HG02588 (cell line): Measurements from ENCODE around the gene ABCA9.
"Not testable (repeated sequence)": the region's sequence is repeated elsewhere in the genome, so short reads cannot be mapped to it uniquely, and the experiment has no call there.

Source experiments
- ATAC-seq: cut with Tn5 transposase; IDR thresholded peaks from one replicate; pipeline ENCODE4 v1.9.1; 2021; ENCODE audit warnings: mild to moderate bottlenecking, moderate library complexity; ENCODE audit not compliant: unreplicated experiment

Gene ABCA9, protein sequence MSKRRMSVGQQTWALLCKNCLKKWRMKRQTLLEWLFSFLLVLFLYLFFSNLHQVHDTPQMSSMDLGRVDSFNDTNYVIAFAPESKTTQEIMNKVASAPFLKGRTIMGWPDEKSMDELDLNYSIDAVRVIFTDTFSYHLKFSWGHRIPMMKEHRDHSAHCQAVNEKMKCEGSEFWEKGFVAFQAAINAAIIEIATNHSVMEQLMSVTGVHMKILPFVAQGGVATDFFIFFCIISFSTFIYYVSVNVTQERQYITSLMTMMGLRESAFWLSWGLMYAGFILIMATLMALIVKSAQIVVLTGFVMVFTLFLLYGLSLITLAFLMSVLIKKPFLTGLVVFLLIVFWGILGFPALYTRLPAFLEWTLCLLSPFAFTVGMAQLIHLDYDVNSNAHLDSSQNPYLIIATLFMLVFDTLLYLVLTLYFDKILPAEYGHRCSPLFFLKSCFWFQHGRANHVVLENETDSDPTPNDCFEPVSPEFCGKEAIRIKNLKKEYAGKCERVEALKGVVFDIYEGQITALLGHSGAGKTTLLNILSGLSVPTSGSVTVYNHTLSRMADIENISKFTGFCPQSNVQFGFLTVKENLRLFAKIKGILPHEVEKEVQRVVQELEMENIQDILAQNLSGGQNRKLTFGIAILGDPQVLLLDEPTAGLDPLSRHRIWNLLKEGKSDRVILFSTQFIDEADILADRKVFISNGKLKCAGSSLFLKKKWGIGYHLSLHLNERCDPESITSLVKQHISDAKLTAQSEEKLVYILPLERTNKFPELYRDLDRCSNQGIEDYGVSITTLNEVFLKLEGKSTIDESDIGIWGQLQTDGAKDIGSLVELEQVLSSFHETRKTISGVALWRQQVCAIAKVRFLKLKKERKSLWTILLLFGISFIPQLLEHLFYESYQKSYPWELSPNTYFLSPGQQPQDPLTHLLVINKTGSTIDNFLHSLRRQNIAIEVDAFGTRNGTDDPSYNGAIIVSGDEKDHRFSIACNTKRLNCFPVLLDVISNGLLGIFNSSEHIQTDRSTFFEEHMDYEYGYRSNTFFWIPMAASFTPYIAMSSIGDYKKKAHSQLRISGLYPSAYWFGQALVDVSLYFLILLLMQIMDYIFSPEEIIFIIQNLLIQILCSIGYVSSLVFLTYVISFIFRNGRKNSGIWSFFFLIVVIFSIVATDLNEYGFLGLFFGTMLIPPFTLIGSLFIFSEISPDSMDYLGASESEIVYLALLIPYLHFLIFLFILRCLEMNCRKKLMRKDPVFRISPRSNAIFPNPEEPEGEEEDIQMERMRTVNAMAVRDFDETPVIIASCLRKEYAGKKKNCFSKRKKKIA (N-terminal part only)

DNA sequence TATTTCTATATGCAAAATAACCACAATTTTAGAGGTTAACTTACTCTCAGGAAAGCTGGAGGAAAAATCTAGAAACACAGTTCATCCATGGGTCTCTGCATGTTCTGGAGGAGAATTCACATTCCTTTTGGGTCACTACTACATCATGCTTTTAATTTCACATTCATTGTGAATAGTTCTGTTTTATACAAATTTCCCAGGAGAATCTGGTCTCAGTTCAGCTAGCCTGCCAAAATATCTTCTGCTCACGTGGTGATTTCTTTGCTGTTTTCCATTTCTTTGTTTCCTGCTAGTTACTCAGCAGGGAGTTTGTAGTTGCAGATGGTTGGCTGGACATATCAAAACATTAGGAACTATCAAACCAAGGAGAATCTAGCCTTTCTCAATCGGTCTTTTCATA, at the start of gene ABCA9:
TSS of gene ABCA9 (minus strand) at position 106 of the 400 bp plus-strand sequence. CDS start 9,801 bp downstream, outside the sequence.
- no peak for ATAC-seq

DNA sequence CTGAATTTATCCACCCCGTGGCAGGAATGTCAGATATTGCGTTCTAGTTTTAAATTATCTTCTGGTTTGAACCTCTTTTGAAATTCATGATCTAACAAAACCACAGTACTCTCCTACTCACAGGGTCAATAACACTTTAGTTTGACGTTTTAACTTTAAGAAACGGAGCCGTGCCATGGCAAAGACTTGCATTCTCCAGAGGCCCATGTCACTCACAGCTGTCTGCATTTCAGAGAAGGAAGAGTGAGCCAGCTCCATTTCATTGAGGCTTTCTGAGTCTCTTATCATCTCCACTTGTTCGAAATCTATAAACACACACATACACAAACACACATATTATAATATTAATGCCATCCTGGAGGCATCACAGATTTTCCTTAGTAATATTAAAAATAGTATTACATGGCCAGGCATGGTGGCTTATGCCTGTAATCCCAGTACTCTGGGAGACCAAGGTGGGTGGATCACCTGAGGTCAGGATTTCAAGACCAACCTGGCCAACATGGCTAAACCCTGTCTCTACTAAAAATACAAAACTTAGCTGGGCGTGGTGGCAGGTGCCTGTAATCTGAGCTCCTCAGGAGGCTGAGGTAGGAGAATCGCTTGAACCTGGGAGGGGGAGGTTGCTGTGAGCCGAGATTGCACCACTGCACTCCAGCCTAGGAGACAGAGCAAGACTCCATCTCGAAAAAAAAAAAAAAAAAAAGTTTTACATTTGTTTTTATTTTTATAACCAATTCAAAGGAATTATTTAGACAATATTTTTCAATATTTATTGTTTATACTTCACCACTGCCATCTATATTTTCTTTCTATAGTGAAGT, 45.4 kb upstream of the ABCA9 start:
- no peak for ATAC-seq

DNA sequence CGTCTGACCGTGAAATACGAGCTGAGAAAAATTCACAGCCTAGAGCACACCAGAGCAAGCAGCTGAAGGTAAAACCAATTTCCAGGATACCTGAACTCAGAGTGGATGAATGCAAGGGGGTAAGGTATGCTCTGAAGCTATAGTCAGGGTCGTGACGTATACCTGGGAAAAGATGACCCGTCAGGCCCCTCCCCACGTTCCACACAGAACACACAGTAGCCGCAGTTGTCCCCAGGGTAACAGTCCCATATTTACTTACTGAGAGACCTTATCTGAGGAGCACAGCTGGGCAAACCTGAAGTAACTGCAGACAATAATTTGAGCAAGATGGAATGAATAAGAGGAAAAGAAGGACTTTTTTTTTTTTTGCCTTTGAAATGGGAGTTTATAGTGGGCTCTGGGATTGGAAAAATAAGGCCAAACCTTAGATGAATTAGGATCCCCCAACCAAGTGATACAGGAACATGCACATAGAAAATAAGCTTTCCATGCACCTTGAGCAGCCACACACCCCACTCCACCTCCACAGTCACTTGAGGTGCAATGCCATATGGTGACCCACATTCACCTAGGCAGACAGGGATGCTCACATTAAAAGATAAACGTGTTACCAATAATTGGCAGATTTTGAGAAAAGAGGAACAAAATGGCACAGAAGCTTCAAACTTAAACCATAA, 43.0 kb upstream of the ABCA9 start:
- no peak for ATAC-seq

DNA sequence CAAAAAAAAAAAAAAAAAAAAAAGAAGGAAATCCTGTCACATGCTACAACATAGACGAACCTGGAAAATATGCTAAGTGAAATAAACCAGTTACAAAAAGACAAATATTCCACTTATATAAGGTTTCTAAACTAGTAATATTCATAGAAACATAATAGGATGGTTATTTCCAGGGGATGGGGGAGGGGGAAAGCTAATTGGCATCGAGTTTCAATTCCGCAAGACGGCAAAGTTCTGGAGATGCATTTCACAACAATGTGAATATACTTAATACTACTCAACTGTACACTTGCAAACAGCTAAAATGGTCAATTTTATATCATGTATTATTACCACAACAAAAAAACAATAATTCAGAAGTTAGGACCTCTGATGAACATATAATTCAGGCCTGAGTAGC, 37.9 kb upstream of the ABCA9 start:
- ATAC-seq, result no peak

DNA sequence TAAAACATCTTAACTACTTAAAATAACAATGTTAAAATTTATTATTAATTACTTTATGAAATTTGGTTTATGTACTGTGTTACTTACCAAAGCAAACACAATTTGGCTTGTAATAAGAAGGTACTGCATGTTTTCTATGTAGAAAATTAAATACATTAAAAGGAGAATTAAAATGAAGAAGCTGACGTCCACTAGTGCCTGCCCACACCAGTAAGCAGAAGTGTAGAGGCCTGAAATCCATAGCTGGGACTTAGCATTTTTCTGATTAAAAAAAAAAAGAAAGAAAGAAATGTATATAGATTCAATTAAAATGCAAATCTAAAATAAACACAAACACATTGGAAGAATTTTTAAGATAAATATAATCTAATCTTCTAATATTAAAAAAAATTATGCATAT, 35.8 kb upstream of the ABCA9 start:
- ATAC-seq, result no peak

DNA sequence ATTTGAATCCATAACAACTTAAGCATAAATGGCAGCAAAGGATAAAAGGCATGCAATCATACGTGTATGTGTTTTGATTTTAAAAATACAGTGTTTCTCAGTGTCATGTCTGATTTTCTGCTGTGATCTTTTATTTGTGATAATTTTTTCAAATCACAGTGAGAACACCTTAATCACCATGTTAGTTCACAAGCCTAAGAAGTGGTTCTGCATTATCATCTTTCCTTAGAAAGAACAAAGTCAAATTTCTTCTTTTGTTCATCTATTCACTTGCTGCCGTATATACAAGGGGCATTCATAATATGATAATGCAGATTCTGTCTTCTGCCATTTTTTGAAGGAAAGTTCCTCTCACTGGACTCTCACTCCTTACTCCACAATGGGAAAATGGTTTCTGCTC, 33.3 kb upstream of the ABCA9 start:
- no peak for ATAC-seq

DNA sequence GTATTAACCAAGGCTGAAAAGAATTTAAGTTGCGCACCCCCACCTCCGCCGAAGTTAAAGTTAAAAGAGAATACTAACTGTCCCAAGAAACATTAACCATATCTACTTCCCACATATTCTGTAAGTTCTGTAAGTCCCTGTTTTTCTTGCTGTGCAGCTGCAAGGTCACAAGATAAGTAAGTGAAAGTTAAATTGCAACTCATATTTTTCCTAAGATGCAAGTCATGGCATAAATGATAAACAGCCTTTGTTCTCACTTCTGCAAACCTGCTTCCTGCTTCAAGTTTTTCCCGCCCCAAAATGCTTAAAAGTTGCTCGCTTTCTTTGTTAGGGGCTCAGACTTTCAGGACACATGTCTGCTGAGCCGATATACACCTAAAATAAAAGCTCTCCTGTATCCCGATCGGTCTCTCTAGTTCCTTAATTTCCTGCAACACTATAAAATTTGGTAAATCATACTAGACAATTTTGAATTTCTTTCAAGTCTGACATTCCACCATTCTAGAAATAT, 32.6 kb upstream of the ABCA9 start:
- no peak for ATAC-seq

DNA sequence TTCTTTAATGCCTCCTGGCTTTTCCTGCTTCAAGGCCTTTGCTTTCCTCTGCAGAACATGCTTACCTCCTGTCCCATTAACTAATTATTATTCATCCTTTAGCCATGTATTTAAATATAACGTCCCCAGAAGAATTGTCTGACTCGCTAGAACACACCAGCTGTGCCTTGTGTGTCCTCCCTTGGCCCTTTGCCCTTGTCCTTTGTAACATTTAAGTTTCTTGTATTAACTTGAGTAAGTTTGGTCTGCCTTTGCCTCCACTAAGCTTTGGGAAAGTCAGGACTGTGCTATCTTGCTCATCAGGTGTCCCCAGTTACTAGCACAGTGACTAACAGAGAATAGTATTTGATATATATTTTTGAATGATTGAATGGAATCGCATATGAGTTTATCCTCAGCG, 29.6 kb upstream of the ABCA9 start:
- no peak for ATAC-seq

DNA sequence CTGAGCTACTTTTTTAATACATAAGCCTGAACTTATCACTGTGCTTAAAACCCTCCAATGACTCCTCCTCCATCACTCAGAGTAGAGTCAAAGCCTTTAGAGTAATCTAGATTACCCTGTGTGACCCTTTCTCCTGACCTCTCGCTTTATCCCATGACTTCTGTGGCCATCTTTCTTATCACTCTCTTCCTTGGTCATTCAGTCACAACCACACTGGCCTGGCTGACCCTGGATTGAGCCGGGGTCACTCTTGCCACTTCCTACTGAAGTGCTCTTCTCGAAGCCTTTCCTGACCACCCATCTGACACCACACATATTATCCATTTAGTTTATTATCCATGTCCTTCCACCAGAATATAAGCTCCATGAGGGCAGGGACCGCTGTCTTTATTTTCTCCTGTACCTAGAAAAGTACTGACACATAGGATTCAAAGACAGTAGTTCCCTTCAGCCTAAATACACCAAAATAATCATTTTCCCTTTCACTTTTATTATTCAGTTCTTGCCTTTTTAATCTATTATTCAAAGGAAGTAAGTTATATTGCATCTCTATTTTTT, 28.0 kb upstream of the ABCA9 start:
- no peak for ATAC-seq

DNA sequence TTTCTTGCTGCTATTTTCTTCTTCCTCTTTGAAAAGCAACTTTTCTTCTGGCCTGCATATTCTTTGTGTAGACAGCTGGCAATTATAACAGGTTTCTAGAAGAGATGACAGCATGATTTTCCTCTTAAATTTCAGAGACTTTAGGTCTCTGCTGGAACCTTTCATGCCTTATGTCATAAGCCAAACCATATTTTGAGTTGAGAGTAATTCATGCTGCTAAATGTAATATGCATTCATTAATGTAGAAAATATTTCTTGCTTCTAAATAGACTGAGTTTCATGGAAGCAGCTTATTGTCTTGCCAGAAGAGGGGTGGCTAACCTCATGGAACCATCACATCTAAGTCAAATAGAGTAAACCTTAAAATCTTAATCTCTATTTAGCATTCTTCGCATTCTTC, 25.9 kb upstream of the ABCA9 start:
- no peak for ATAC-seq

DNA sequence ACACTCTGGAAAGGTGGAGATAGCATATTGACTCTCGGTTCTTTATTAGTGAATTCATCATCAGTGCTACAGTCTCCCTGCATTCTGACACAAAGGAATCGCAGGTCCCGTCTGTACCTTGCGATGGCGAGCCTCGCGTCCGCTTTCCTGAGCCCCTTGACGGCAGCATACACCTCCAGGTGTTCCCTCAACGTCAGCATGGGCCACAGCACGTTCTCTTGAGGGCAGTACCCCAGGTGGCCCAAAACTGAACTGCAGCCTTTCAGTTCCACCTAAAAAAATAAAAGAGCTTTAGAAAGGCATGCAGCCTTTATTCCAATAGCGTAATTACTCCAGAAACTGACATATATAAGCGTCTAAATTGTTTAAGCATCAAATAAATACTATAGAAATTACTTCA, 24.2 kb upstream of the ABCA9 start:
- ATAC-seq, result no peak

DNA sequence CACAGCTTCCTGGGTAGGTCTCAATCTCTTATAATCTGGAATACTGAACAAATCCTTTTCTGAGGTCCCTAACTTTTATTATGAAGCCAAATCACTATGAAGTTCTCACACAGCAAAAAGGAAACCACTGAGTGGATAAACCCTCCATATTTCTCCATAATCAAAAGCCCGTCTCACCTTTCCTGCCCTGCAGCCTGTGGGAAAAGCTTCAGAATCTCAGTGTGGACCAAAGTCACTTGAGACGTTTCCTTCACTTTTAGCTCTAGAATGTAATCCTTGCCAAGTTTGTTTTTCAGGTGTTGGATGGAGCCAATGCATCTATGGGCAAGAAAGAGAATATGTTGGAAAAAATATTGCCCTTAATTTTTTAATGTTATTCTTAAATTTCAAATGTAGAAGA, 22.0 kb upstream of the ABCA9 start:
- ATAC-seq, result no peak

DNA sequence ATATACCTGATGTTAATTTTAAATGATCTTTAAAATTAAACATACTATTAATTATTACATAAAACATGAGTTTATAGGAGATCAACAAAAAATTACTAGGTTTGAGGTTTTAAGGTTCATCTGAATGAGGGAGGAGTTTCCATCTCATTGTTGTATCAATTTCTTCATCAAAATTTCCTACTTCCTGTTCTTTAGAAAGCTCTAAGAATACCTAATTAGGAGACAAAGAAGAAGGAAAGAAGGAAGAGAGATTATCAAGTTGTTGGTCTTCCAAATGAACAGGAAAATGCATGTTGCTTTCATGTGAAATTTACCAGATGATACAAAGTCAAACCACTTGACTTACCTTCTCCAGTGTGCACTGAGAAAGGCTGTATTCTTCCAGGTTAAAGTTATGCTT, 18.1 kb upstream of the ABCA9 start:
- ATAC-seq, result no peak

DNA sequence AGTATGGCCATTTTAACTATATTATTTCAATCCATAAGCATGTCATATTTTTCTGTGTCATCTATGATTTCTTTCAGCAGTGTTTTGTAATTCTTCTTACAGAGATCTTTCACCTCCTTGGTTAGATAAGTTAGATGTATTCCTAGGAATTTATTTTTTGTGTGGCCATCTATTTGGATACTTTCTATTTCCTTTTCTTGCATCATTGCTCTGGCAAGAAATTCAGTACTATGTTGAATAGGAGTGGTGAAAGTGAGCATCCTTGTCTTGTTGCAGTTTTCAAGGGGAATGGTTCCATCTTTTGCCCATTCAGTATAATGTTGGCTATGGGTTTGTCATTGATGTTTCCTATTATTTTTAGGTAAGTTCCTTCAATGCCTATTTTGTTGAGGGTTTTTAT, 15.1 kb upstream of the ABCA9 start:
- no peak for ATAC-seq

DNA sequence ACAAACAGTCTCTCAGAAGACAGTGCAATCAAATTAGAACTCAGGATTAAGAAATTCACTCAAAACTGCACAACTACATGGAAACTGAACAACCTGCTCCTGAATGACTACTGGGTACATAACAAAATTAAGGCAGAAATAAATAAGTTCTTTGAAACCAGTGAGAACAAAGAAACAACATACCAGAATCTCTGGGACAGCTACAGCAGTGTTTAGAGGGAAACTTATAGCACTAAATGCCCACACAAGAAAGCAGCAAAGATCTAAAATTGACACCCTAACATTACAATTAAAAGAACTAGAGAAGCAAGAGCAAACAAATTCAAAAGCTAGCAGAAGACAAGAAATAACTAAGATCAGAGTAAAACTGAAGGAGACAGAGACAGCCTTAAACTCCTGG, 12.7 kb upstream of the ABCA9 start:
- not testable (repeated sequence) for ATAC-seq

DNA sequence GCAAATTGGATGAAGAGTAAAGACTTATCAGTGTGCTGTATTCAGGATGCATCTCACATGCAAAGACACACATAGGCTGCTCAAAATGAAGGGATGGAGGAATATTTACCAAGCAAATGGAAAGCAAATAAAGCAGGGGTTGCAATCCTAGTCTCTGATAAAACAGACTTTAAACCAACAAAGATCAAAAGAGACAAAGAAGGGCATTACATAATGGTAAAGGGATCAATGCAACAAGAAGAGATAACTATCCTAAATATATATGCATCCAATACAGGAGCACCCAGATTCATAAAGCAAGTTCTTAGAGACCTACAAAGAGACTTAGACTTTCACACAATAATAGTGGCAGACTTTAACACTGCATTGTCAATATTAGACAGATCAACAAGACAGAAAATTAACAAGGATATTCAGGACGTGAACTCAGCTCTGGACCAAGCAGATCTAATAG, 12.1 kb upstream of the ABCA9 start:
- ATAC-seq, result not testable (repeated sequence)

DNA sequence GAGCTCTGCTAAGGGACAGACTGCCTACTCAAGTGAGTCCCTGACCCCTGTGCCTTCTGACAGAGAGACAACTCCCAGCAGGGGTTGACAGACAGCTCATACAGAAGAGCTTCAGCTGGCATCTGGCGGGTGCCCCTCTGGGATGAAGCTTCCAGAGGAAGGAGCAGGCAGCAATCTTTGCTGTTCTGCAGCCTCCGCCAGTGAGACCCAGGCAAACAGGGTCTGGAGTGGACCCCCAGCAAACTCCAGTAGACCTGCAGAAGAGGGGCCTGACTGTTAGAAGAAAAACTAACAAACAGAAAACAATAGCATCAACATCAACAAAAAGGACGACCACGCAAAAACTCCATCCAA, 10.5 kb upstream of the ABCA9 start:
- ATAC-seq, result not testable (repeated sequence)

DNA sequence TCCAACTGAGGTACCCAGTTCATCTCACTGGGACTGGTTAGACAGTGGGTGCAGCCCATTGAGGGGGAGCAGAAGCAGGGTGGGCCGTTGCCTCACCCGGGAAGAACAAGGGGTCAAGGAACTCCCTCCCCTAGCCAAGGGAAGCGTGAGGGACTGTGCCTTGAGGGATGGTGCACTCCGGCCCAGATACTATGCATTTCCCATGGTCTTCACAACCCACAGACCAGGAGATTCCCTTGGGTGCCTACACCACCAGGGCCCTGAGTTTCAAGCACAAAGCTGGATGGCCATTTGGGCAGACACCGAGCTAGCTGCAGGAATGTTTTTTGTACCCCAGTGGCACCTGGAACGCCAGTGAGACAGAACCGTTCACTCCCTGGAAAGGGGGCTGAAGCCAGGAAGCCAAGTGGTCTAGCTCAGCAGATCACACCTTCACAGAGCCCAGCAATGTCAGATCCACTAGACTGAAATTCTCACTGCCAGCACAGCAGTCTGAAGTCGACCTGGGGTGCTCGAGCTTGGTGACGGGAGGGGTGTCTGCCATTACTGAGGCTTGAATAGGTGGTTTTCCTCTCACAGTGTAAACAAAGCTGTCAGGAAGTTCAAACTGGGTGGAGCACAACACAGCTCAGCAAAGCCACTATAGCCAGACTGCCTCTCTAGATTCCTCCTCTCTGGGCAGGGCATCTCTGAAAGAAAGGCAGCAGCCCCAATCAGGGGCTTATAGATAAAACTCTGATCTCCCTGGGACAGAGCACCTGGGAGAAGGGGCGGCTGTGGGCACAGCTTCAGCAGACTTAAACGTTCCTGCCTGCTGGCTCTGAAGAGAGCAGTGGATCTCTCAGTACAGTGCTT, 9.9 kb upstream of the ABCA9 start:
- not testable (repeated sequence) for ATAC-seq
